Esophagus squamous epithelium (tissue), 5 donors: ENCODE data around the gene HOXA9. TPM values are rescaled to one million over a fixed set of nuclear protein-coding genes. Genes with fewer than 3 reads are reported as not detected.

Experiments
- DNase-seq: peaks from one replicate; lab custom pipeline; 2025; lab: John Stamatoyannopoulos, UW
- H3K27ac ChIP-seq, 4 donors: fragments of 200-600 bp; sonication (generic); one replicate each; pipeline ENCODE4 v1.5.1; 2016 to 2019; ENCODE audit warnings: mild to moderate bottlenecking in 1 of 4
- H3K27me3 ChIP-seq, 4 donors: fragments of 200-600 bp; sonication (generic); 1 replicate in 3 of 4; 2 replicates in 1 of 4; pipeline versions ENCODE4 v1.5.1 to v1.6.0; 2017 to 2021; ENCODE audit warnings: antibody characterized with exemption in 1 of 4
- H3K36me3 ChIP-seq, 3 donors: fragments of 200-600 bp; sonication (generic); one replicate each; pipeline ENCODE4 v1.5.1; 2016 to 2019
- H3K4me1 ChIP-seq, 3 donors: fragments of 200-600 bp; sonication (generic); one replicate each; pipeline ENCODE4 v1.5.1; 2017 to 2019
- H3K4me3 ChIP-seq, 4 donors: fragments of 200-600 bp; sonication (generic); 1 replicate in 3 of 4; 2 replicates in 1 of 4; pipeline ENCODE4 v1.5.1; 2016 to 2019; ENCODE audit warnings: mild to moderate bottlenecking in 2 of 4, moderate library complexity in 1 of 4
- H3K9me3 ChIP-seq, 3 donors: fragments of 200-600 bp; sonication (generic); one replicate each; pipeline ENCODE4 v1.5.1; 2016 to 2019
- CTCF ChIP-seq, 6 experiments: fragments of 450-650 bp in 4 of 6; fragments of 200-600 bp in 2 of 6; sonication (generic) in 2 of 6; IDR thresholded peaks; one replicate each; pipeline ENCODE4 v1.5.1; 2016 to 2019; ENCODE audit warnings: antibody characterized with exemption in 6 of 6, mild to moderate bottlenecking in 4 of 6, moderate library complexity in 4 of 6
- POLR2A ChIP-seq, 4 donors: fragments of 450-650 bp; IDR thresholded peaks; one replicate each; pipeline ENCODE4 v1.6.1; 2017; ENCODE audit warnings: antibody characterized with exemption in 4 of 4, mild to moderate bottlenecking in 4 of 4, moderate library complexity in 3 of 4
- WGBS, 2 donors: methylation state at CpG; one replicate each; pipeline ENCODE4 v1.1.5; 2018; 5-methylcytosine and 5-hydroxymethylcytosine counted together
- intact Hi-C: fragments of 100-400 bp; cut with DNase I; formaldehyde crosslinking; loops from one replicate; pipeline ENCODE4 v1.15.0; 2022
- total RNA-seq, 4 donors: library from RNA; depleted of rRNA; stranded (reverse); fragments of >200 nt; gene quantifications; one replicate each; pipeline ENCODE4 v1.1.0, GENCODE V29; 2016
- donor health status: DM: yes; HTN: yes; CAD: no.

HOXA9 gene
- total RNA-seq, 4 donors from 2014 or later = 0.57 to 1.1 TPM; not detected in 2

GRCh38 chr7:27166531-27167505 is 1.5 kb upstream of the HOXA9 start:
- no peak for DNase-seq
- peak overlapping the region in 2 of 4 donors; percentile 41 to 51 for H3K4me3 ChIP-seq
- peaks cover 49 to 100% (median 77%) of the 10 kb centered on the region in 4 donors for H3K27me3 ChIP-seq
- 22 to 38% methylated on average over 29 to 38 of the region's 50 CpGs for WGBS, 2 donors
- no peaks in the 10 kb centered on the region for H3K9me3 ChIP-seq
- no peak for TF ChIP-seq CTCF (IDR thresholded peaks at IDR 0.05)
- TF ChIP-seq POLR2A (IDR thresholded peaks at IDR 0.05) = no peak
- H3K27ac ChIP-seq = no peak overlapping the region
- H3K36me3 ChIP-seq = no peaks in the 10 kb centered on the region
- H3K4me1 ChIP-seq = peaks cover 21 to 65% (median 32%) of the 10 kb centered on the region in 3 donors
- intact Hi-C loops = loop anchor here (5.0 to 10.0 kb wide), 2 partner anchors 790 to 1312 kb away; no protein-coding TSS in a partner anchor

DNA sequence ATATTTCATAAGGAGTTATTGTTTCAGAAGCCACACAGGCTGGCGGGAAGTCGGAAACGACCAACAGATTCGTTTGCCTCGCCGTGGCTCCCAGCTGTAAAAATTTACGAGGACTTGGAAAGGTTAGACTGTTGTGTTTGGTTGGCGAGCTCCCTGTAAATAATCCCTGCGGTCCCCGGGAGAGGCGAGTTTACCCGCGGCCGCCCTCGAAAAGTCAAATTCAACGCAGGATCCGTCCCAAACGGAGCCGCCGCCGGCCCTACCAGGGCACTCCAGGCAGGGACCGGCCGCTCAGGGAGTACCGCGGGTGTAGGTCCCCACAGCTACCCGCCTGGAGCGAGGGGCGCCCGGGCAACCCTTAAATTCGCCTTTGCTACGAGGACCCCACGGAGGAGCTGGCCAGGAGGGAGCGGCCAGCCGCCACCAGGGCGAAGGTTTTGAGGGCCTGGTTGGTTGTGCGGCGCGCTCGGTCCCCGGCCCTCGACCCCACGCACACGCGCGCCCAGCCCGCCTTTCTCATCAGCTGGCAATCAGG is 726 bp upstream of the HOXA9 start:
- DNase-seq = no peak
- Histone ChIP-seq H3K27ac (no peak overlapping the region), H3K4me1 (peaks cover 21 to 65% (median 37%) of the 10 kb centered on the region in 3 donors), H3K9me3 (no peaks in the 10 kb centered on the region), H3K27me3 (peaks cover 43 to 100% (median 73%) of the 10 kb centered on the region in 4 donors), H3K4me3 (peak overlapping the region in 3 of 4 donors; percentile 7 to 51 (median 41)), H3K36me3 (no peaks in the 10 kb centered on the region)
- intact Hi-C loops = loop anchor here (5.0 to 10.0 kb wide), 2 partner anchors 789 to 1311 kb away; no protein-coding TSS in a partner anchor
- 20 to 23% methylated on average over 8 to 11 of the region's 46 CpGs for WGBS, 2 donors
- TF ChIP-seq POLR2A (IDR thresholded peaks at IDR 0.05) (no peak), CTCF (IDR thresholded peaks at IDR 0.05) (no peak)

GRCh38 chr7:27164367-27165088 is 809 bp downstream of the HOXA9 start:
- H3K36me3 ChIP-seq = no peaks in the 10 kb centered on the region
- H3K27me3 ChIP-seq = peaks cover 29 to 99% (median 68%) of the 10 kb centered on the region in 4 donors
- H3K4me1 ChIP-seq = peaks cover 25 to 69% (median 45%) of the 10 kb centered on the region in 3 donors
- intact Hi-C loops = loop anchor here (5.0 to 10.0 kb wide), 2 partner anchors 787 to 1310 kb away; no protein-coding TSS in a partner anchor
- 0 to 16% methylated on average over 2 to 20 of the region's 47 CpGs for WGBS, 2 donors
- peak overlapping the region in 1 of 4 donors; percentile 21 for H3K27ac ChIP-seq
- no peak for TF ChIP-seq POLR2A (IDR thresholded peaks at IDR 0.05)
- TF ChIP-seq CTCF (IDR thresholded peaks at IDR 0.05) = no peak
- DNase-seq = no peak
- H3K4me3 ChIP-seq = peak overlapping the region; percentile 8 to 51 (median 26)
- H3K9me3 ChIP-seq = no peaks in the 10 kb centered on the region

DNA sequence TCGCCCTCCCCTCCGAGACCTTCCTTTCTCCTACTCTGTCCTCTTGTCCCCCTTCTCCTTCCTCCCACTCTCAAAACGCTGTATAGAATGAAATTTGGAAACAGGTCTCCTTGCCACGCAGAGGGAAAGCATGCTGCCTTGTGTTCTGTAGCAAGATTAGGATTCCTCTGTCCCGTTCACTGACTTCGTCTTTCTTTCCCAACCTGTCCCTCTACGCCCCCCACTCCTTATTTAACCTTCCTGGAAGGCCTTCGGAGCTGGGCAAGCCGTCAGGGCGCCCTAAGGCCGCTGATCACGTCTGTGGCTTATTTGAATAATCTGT is 1.3 kb downstream of the HOXA9 start:
- TF ChIP-seq CTCF (IDR thresholded peaks at IDR 0.05) (no peak), POLR2A (IDR thresholded peaks at IDR 0.05) (no peak)
- Histone ChIP-seq H3K4me1 (peaks cover 24 to 64% (median 41%) of the 10 kb centered on the region in 3 donors), H3K9me3 (no peaks in the 10 kb centered on the region), H3K36me3 (no peaks in the 10 kb centered on the region), H3K27ac (no peak overlapping the region), H3K27me3 (peaks cover 27 to 99% (median 69%) of the 10 kb centered on the region in 4 donors), H3K4me3 (peak overlapping the region in 2 of 4 donors; percentile 41 to 51)
- 47 to 55% methylated on average over 12 of the region's 12 CpGs for WGBS, 2 donors
- no peak for DNase-seq
- intact Hi-C loops = loop anchor here (10.0 kb wide), 1 partner anchor 1309 kb away; no protein-coding TSS in a partner anchor
